ENCODE results near the gene ASGR1.

Gene ASGR1

DNA sequence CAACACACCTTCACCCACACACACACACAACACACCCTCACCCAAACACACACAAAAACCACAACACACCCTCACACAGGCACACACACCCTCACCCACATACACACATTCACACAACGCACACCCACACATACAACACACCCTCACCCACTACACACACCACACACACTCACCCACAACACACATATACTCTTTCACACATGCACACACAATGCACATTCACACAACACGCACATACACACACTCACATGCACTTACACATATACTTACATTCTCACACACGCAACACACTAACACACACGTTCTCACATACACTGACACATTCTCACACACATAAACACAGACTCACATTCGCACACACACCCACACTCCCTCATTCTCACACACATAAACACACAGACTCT, 3.8 kb downstream of the ASGR1 start (continued):
- TF ChIP-seq, protein P1, sequence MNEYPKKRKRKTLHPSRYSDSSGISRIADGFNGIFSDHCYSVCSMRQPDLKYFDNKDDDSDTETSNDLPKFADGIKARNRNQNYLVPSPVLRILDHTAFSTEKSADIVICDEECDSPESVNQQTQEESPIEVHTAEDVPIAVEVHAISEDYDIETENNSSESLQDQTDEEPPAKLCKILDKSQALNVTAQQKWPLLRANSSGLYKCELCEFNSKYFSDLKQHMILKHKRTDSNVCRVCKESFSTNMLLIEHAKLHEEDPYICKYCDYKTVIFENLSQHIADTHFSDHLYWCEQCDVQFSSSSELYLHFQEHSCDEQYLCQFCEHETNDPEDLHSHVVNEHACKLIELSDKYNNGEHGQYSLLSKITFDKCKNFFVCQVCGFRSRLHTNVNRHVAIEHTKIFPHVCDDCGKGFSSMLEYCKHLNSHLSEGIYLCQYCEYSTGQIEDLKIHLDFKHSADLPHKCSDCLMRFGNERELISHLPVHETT (tag by site-specific recombination; IDR thresholded peaks at IDR 0.05), result no peak
- TF ChIP-seq ZNF658 (tag by site-specific recombination; IDR thresholded peaks at IDR 0.05) (peak; percentile 19; the same call in 1 of the 2 replicates), KLF9 (tag by site-specific recombination; IDR thresholded peaks at IDR 0.05; ENCODE audit: low read depth) (no peak), ZNF777 (tag by site-specific recombination; IDR thresholded peaks at IDR 0.05; ENCODE audit: borderline replicate concordance) (no peak), KLF7 (tag by site-specific recombination; IDR thresholded peaks at IDR 0.05; ENCODE audit: borderline replicate concordance) (no peak), ZNF18 (tag by site-specific recombination; IDR thresholded peaks at IDR 0.05) (0 out of 2 replicates have a peak, but pooled peaks have one; percentile 9), ZSCAN23 (tag by site-specific recombination; IDR thresholded peaks at IDR 0.05) (0 out of 2 replicates have a peak, but pooled peaks have one; percentile 4)

DNA sequence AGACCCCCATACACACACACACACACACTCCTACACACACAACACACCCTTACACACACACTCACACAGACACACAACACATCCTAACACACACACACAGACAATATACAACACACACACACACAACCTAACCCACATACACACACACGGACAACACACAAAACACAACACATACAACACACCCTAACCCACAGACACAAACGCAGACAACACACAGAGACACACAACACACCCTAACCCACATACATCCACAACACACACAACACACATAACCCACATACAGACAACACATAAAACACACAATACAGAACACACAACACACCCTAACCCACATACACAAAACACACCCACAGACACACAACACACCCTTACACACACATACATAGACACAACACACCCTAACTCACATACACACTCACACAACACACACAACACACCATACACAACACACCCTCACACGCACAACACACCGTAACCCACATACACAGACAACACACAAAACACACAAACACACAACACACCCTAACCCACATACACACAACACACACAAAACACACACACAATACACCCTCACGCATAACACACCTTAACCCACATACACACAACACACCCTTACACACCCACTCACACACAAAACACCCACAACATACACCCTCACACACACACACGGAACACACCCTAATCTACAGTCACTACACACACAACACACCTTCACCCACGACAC, 4.4 kb downstream of the ASGR1 start:
- H3K36me3 ChIP-seq (ENCODE audit: control insufficient read depth in 2 of 2, insufficient read depth in 1 of 2, low read length in 2 of 2), result no peaks in the 10 kb centered on the region; a peak in 1 of 3 replicates
- peaks cover 8% of the 10 kb centered on the region for H3K4me1 ChIP-seq (ENCODE audit: control insufficient read depth, insufficient read depth, low read length)
- CTCF ChIA-PET, result interaction anchor here (0.7 kb wide), 1 partner anchor 7 kb away, joined by 3 read pairs; no protein-coding TSS in a partner anchor
- no peak overlapping the region for H3K4me3 ChIP-seq (ENCODE audit: low read depth, low read length)
- no peak overlapping the region for H3K27ac ChIP-seq (ENCODE audit: extremely low read depth, low read depth, low read length)
- H3K9me3 ChIP-seq (ENCODE audit: control insufficient read depth, insufficient read depth, low read depth, low read length), result no peaks in the 10 kb centered on the region
- POLR2A ChIA-PET, result no interaction called here
- peak; percentile 5; the same call in 1 of the 2 replicates for TF ChIP-seq ZNF112 (tag by site-specific recombination; IDR thresholded peaks at IDR 0.05)
- peak; percentile 86 for TF ChIP-seq EGR2 (tag by site-specific recombination; IDR thresholded peaks at IDR 0.05; ENCODE audit: low read depth)
- TF ChIP-seq ZFP3 (tag by site-specific recombination; IDR thresholded peaks at IDR 0.05; ENCODE audit: low read depth), result peak; percentile 51
- TF ChIP-seq BCL11A (tag by site-specific recombination; IDR thresholded peaks at IDR 0.05; ENCODE audit: low read depth), result 0 out of 2 replicates have a peak, but pooled peaks have one; percentile 28
- no peak for TF ChIP-seq ZNF529 (tag by site-specific recombination; IDR thresholded peaks at IDR 0.05; ENCODE audit: insufficient replicate concordance)
- no peak for TF ChIP-seq BCL11B (tag by site-specific recombination; IDR thresholded peaks at IDR 0.05; ENCODE audit: low read depth)
- TF ChIP-seq ZNF488 (tag by site-specific recombination; IDR thresholded peaks at IDR 0.05), result 0 out of 2 replicates have a peak, but pooled peaks have one; percentile 5
- 0 out of 2 replicates have a peak, but pooled peaks have one; percentile 18 for TF ChIP-seq ZNF792 (tag by site-specific recombination; IDR thresholded peaks at IDR 0.05)
- no peak for TF ChIP-seq OVOL3 (tag by site-specific recombination; IDR thresholded peaks at IDR 0.05)
- peak; percentile 72; the same call in 1 of the 2 replicates for TF ChIP-seq ZSCAN23 (tag by site-specific recombination; IDR thresholded peaks at IDR 0.05)
- TF ChIP-seq, protein P2, sequence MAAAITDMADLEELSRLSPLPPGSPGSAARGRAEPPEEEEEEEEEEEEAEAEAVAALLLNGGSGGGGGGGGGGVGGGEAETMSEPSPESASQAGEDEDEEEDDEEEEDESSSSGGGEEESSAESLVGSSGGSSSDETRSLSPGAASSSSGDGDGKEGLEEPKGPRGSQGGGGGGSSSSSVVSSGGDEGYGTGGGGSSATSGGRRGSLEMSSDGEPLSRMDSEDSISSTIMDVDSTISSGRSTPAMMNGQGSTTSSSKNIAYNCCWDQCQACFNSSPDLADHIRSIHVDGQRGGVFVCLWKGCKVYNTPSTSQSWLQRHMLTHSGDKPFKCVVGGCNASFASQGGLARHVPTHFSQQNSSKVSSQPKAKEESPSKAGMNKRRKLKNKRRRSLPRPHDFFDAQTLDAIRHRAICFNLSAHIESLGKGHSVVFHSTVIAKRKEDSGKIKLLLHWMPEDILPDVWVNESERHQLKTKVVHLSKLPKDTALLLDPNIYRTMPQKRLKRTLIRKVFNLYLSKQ (tag by site-specific recombination; IDR thresholded peaks at IDR 0.05; ENCODE audit: borderline replicate concordance), result 0 out of 2 replicates have a peak, but pooled peaks have one; percentile 5
- TF ChIP-seq ZNF16 (tag by site-specific recombination; IDR thresholded peaks at IDR 0.05; ENCODE audit: low read depth), result 0 out of 2 replicates have a peak, but pooled peaks have one; percentile 7
- 0 out of 2 replicates have a peak, but pooled peaks have one; percentile 19 for TF ChIP-seq ZSCAN18 (tag by site-specific recombination; IDR thresholded peaks at IDR 0.05)
- TF ChIP-seq ZNF366 (tag by site-specific recombination; conservative IDR thresholded peaks at IDR 0.05), result no peak
- no peak for TF ChIP-seq ZNF707 (tag by site-specific recombination; IDR thresholded peaks at IDR 0.05)
- TF ChIP-seq ZNF837 (tag by site-specific recombination; IDR thresholded peaks at IDR 0.05), result peak; percentile 5; the same call in 1 of the 2 replicates
- TF ChIP-seq ZNF2 (tag by site-specific recombination; IDR thresholded peaks at IDR 0.05), result peak; percentile 43; the same call in 1 of the 2 replicates
- TF ChIP-seq KLF8 (tag by site-specific recombination; IDR thresholded peaks at IDR 0.05), result 0 out of 2 replicates have a peak, but pooled peaks have one; percentile 34
- 0 out of 2 replicates have a peak, but pooled peaks have one; percentile 10 for TF ChIP-seq MYNN (tag by site-specific recombination; IDR thresholded peaks at IDR 0.05; ENCODE audit: borderline replicate concordance)
- TF ChIP-seq ZNF146 (tag by site-specific recombination; IDR thresholded peaks at IDR 0.05), result 0 out of 2 replicates have a peak, but pooled peaks have one; percentile 3
- peak; percentile 13; the same call in 1 of the 2 replicates for TF ChIP-seq ZNF114 (tag by site-specific recombination; IDR thresholded peaks at IDR 0.05)
- TF ChIP-seq ZNF621 (tag by site-specific recombination; IDR thresholded peaks at IDR 0.05), result peak; percentile 90

Measured in HEK293 (cell line).